Cortex of kidney (tissue), 1 donor: ENCODE data around the gene OR4M1.
"Not testable (repeated sequence)": the region's sequence is repeated elsewhere in the genome, so short reads cannot be mapped to it uniquely, and the experiment has no call there.

Experiments
- DNase-seq: peaks from one replicate; lab custom pipeline; 2025; lab: John Stamatoyannopoulos, UW

OR4M1 gene, protein sequence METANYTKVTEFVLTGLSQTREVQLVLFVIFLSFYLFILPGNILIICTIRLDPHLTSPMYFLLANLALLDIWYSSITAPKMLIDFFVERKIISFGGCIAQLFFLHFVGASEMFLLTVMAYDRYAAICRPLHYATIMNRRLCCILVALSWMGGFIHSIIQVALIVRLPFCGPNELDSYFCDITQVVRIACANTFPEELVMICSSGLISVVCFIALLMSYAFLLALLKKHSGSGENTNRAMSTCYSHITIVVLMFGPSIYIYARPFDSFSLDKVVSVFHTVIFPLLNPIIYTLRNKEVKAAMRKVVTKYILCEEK

GRCh38 chr14:19773204-19773603 is at the start of gene OR4M1:
OR4M1 (plus strand) TSS chr14:19773504; CDS start chr14:19780323, 6,819 bp downstream.
- DNase-seq: not testable (repeated sequence)

DNA sequence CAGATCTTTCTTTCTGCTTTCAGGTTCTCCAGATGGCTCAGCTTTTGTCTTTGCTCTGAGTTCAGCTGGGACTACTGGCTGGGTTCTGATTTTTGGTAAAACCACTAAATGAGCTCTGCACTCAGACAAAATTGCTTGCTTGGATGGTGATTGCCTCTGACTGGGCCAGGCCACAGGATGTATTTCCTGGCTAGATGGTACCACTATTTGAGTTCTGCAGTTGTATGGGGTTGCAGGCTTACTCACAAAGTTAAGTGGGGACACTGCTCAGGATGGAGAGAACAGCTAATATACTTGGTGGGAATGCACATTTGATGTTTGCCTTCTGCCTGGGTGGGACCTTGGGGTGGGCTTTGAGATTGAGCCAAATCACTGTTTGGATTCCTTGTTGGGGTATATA is 43.9 kb upstream of the OR4M1 start:
- DNase-seq: no peak

DNA sequence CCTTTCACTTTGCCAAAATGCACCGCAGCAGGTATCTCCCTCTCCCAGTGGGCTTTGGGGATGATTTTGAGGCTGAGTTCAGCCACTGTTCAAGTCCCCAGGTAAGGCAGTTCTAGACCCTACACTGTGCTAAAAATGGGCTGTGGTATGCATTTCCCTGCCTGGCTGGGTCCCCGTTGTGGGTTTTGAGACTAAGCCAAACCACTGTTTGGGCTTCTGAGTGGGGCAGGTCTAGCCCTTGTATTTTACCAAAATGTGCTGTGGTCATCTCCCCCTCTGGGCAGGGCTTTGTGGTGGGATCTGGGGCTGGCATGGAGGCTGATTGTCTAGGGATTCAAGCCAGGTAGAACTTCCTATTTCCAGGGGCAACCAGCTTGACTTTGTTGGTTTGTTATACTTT is 43.5 kb upstream of the OR4M1 start:
- DNase-seq: no peak

GRCh38 chr14:19733893-19734292 is 39.4 kb upstream of the OR4M1 start:
- DNase-seq: not testable (repeated sequence)

GRCh38 chr14:19743256-19743655 is 30.0 kb upstream of the OR4M1 start, which contains the start of gene OR4Q3:
OR4Q3 (plus strand) TSS chr14:19743571.
- DNase-seq: no peak

DNA sequence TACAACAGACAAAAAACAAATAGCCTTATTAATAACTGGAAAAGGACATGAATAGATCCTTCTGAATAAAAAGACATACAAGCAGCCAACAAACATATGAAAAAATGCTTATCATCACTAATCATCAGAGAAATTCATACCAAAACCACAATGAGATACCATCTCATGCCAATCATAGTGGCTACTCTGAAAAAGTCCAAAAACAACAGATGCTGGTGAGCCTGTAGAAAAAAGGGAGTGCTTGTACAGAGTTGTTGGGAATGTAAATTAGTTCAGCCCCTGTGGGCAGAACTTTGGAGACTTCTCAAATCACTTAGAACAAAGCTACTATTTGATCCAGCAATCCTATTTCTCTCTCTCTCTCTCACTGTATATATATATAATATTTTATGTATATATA is 21.0 kb upstream of the OR4M1 start:
- not testable (repeated sequence) for DNase-seq

DNA sequence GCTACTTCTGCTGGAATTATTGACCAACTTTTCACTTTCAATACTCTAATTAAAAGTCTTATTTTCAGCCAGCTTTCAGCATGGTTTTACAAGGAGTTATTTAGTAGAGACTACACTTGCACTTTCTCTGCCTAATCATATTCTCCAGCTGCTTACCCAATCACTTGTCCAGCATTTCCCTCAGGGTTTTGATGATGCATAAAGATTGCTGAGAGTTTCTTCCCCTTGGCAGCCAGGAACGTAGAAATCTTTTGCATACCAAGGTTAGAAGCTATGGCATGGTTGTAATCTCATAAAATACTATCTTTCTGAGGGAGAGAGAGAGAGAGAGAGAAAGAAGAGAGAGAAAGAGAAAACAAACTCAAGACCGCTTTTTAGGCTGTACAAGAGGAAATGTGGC is 19.1 kb upstream of the OR4M1 start:
- no peak for DNase-seq

DNA sequence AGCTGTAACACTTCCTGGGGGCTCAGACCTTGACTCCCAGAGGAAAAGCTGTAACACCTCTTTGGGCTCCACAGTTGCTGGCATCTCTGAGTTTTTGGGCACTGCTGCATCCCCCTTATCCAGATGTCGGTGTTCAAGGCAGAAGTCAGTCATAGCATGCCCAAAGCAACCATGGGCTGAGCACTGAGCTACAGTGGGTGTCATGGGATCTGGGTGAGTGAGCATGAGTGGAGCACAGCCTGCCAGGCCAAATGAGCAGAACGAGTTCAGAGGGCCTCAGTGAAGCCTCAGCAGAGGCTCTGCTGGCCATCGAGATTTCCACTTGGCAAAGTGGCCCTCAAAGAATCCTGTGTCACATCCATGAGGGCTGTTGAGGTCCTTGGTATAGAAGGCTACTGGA is 1.8 kb upstream of the OR4M1 start:
- not testable (repeated sequence) for DNase-seq

- DNase-seq: no peak
Observed at GRCh38 chr14:19771895-19772430, 1.3 kb upstream of the OR4M1 start.

- DNase-seq: not testable (repeated sequence)
Observed at GRCh38 chr14:19772454-19772853, 850 bp upstream of the OR4M1 start.

GRCh38 chr14:19775587-19775986 is 2.3 kb downstream of the OR4M1 start:
- no peak for DNase-seq

- DNase-seq: not testable (repeated sequence)
Observed at GRCh38 chr14:19785848-19786247, 12.5 kb downstream of the OR4M1 start.

DNA sequence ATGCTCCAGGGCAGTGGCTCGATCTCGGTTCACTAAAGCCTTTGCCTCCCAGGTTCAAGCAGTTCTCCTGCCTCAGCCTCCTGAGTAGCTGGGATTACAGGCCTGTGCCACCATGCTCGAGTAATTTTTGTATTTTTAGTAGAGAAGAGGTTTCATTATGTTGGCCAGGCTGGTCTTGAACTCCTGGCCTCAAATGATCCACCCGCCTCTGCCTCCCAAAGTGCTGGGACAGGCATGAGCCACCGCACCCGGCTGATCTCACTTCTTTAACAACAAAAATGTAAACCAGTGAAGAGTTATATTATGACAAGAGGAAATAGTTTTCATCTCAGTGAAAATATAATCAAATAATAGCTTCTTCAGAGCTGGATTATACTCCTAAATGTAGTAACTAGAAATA is 14.0 kb downstream of the OR4M1 start:
- not testable (repeated sequence) for DNase-seq

DNA sequence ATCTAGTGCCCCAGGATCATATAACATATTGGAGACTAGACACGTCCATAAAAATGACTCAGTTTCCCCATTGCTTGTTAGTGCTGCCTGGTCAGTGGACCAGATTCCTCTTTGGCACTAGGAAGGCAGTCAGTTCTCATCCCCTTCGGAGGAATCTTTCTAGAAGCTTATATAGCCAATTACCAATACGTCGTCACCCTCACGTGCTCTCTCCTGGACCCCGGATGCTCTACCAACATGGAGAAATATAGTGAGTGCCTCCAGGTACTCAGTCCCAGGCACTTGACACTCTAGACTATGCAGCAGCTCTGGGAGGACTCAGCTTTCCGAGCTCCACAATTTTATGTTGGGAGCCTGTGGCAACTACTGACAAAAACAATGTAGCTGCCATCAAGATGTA is 14.8 kb downstream of the OR4M1 start:
- DNase-seq: not testable (repeated sequence)

GRCh38 chr14:19796520-19797108 is 23.3 kb downstream of the OR4M1 start:
- not testable (repeated sequence) for DNase-seq

- DNase-seq: no peak
Observed at GRCh38 chr14:19799880-19800279, 26.6 kb downstream of the OR4M1 start.

DNA sequence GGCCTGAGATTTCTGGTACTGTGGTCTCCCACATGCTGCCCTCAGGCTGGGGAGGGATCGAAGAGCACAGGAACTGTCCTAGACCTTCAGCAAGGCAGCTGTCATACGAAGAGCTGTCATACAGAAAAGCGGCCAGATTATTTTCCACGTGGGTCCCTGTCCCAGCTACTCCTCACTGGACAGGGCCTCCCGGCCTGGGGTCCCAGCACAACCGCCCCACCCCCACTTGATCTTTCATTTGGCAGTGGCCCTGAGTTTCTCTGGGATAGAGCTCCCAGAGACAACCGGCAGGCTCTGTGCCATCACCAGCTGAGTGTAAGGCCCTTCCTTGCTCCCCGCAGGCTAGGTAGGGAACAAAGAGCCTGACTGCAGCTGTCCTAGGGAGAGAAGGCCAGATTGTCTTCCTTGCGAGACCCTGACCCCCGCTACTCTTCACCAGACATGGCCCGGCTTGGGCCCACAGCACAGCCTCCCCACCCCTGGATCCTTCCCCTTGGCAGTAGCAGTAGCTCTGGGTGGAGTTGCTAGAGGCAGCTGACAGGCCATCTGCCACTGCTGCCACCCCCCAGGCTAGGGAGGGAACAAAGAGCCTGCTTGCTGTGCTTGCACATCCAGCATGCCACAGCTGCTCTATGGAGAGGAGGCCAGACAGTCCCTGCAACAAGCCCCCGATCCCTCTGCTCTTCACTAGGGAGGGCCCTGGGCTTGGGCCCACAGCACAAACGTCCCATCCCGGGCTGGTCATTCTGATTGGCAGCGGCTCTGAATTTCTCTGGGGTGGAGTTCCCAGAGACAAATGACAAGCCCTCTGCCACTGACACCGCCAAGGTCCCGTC is 27.2 kb downstream of the OR4M1 start:
- no peak for DNase-seq

DNA sequence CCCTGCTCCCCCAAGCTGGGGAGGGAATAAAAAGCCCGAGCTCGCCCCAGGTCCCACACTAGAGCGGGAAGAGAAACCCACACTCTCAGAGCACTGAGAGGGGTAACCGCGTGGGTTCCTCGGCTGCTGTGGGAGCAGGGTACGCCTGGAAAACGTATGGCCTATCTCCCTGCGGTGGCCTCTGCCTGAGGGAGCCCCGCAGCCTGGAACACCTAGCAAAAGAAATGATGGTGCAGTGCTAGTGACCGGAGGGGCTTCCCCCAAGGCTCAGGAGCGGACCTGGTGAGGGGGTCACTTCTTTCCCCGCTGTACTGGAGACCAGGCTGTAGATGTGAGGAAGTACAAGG is 27.8 kb downstream of the OR4M1 start:
- DNase-seq: no peak

DNA sequence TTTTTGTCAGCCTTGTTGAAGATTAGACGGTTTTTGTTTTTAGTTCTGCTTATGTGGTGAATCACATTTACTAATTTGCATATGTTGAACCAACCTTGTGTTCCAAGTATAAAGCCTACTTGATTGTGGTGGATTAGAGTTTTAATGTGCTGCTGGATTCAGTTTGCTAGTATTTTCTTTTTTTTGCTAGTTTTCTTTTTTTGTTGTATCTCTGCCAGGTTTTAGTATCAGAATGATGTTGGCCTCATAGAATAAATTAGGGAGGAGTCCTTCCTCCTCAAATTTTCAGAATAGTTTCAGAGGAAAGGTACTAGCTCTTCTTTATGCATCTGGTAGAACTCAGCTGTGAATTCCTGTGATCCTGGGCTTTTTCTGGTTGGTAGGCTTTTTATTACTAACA is 30.2 kb downstream of the OR4M1 start, which contains the start of gene OR4N2:
TSS of gene OR4N2 (plus strand) at position 301 of the 400 bp plus-strand sequence. CDS start 23,679 bp downstream, outside the sequence.
- not testable (repeated sequence) for DNase-seq

DNA sequence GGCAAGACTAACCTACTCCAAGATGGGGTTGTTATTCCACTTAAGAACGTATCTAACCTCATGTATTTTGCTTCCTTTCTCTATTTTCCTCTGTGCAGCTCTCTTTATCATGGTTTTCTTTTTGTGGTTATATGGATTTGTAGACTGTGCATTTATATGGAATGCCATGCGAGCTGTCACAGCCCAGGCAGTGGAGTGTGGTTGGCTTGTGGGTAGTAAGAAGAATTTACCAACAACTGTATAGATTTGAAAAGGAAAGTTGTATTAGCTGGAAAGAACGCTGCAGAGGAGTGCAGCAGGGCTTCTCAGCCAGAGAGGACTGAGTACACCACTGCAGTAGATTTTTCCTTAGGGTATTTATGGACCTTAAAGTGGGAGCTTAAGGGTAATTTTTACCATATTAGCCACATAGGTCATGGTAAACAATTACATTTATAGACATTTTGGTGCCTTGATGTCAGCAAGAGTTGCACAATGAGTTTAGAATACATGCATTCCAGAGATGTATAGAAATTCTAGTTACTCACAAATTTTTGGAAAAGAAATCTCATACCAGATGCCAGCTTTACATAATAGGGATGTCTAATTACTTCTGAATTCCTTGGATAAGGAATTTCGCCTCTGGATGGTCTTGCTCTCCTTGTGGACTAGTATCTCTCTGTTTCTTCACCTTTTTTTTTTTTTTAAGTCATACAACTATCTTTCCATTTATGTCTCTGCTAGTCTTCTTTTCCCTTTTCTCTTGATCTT is 40.0 kb downstream of the OR4M1 start:
- DNase-seq: not testable (repeated sequence)

DNA sequence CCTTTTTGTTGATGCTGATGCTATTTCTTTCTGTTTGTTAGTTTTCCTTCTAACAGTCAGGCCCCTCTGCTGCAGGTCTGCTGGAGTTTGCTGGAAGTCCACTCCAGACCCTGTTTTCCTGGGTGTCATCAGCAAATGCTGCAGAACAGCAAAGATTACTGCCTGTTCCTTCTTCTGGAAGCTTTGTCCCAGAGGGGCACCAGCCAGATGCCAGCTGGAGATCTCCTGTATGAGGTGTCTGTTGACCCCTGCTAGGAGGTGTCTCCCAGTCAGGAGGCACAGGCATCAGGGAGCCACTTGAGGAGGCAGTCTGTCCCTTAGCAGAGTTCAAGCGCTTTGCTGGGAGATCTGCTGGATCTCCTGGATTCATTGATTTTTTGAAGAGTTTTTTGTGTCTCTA is 46.6 kb downstream of the OR4M1 start:
- not testable (repeated sequence) for DNase-seq

GRCh38 chr14:19821016-19821415 is 47.7 kb downstream of the OR4M1 start:
- not testable (repeated sequence) for DNase-seq
